ENCODE results near the gene NCR3LG1. TPM values are rescaled to one million over a fixed set of nuclear protein-coding genes. Genes with fewer than 3 reads are reported as not detected.

Gene NCR3LG1
- total and polyA plus RNA-seq, 9 of the 15 experiments (the other 6 are each of a cell fraction or from before 2014, with no cell fraction given) = 4.1 to 39.8 (median 25.1) TPM

DNA sequence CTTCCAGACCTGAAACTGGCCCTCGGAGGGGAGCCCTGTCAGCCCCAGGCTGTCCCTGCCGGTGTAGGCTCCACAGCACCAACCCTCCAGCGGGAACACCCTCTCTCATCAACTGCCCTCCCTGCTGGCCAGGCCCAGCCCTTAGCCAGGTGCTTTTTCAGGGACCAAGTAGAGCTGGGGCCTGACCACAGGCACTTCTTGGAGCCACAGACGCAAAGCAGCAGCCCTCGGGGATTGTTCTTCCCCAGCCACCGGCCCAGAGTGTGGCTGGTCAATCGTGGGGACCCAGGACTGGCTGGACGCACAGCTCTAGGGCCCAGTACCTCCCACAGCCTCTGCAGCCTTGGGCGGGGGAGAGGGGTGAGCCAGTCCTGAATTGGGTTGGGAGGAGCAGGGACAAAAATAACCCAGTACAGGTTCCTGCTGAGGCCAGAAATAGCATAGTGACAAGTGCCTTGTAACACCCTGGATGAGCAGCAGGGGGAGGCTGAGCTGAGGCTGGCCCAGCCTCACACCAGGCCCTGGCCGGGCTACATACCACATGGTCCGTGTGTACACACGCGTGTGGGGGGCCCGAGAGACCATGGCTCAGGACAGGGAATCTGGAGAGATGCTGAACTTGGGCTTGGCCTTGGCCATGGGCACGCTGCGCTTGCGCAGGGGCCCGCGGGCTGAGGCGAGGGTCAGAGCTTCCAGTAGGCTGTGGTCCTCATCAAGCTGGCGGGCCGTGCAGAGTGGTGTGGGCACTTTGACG, 34.9 kb downstream of the NCR3LG1 start (continued):
- peak; percentile 64; the same call in 1 of the 2 replicates for TF ChIP-seq TFAP4 (CRISPR knock-in tag; IDR thresholded peaks at IDR 0.05; ENCODE audit: borderline replicate concordance)
- no peak for TF ChIP-seq SMARCB1 (IDR thresholded peaks at IDR 0.05; ENCODE audit: insufficient read length, low read depth)
- TF ChIP-seq NR2C1 (IDR thresholded peaks at IDR 0.05) = no peak
- TF ChIP-seq NR2C1 (tag; IDR thresholded peaks at IDR 0.05) = no peak

DNA sequence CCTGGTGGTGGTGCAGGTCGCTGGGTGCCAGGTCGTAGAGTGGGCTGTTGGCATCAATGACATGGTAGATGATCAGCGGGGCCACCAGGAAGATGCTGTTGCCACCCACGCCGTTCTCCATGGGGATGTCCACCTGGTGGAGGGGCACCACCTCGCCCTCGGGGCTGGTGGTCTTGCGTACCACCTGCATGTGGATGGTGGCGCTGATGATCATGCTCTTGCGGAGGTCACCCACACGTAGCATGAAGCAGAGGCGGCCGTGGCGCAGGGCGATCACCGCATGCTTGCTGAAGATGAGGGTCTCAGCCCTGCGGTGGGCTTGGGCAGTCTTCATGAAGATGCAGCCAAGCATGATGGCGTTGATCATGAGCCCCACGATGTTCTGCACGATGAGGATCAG, 35.7 kb downstream of the NCR3LG1 start:
- Histone ChIP-seq H3K36me3 (ENCODE audit: control insufficient read depth, insufficient read depth, low read length) (no peaks in the 10 kb centered on the region), H3K4me1 (replicated peaks in 1 of 2; ENCODE audit: control insufficient read depth in 2 of 2, insufficient read depth in 2 of 2, low read length in 2 of 2) (peaks cover 2 to 36% of the 10 kb centered on the region in 2 experiments; a peak in 3 of 5 replicates), H3K27me3 (ENCODE audit: control insufficient read depth in 2 of 2, insufficient read depth in 2 of 2, low read length in 2 of 2) (peaks cover 0 to 4% of the 10 kb centered on the region in 2 experiments; a peak in 3 of 5 replicates), H3K4me2 (ENCODE audit: insufficient read depth, low read length) (no peak overlapping the region), H3K9me1 (ENCODE audit: control insufficient read depth, insufficient read depth, low read length) (peaks cover 5% of the 10 kb centered on the region), H3K4me3 (no peak overlapping the region), H3K79me2 (ENCODE audit: control insufficient read depth, insufficient read depth, low read length) (no peaks in the 10 kb centered on the region), H2AFZ (ENCODE audit: low read depth, low read length) (no peak overlapping the region), H3K9ac (ENCODE audit: insufficient read depth in 1 of 2, low read depth in 2 of 2, low read length in 2 of 2) (no peak overlapping the region), H4K20me1 (replicated peaks; ENCODE audit: control insufficient read depth, insufficient read depth, low read length) (peaks cover 11% of the 10 kb centered on the region), H3K9me3 (replicated peaks; ENCODE audit: control insufficient read depth, insufficient read depth, low read depth, low read length) (no peaks in the 10 kb centered on the region), H3K27ac (ENCODE audit: extremely low read depth, low read depth, low read length) (no peak overlapping the region)
- no TSS peak for BruUV-seq (replicated peaks)
- no peak for FAIRE-seq
- ATAC-seq = no peak
- intact Hi-C loops (cut with micrococcal nuclease) (loop anchor here (5.0 kb wide), 1 partner anchor 440 kb away; no protein-coding TSS in a partner anchor), in situ Hi-C loops (cut with MboI) (no loop called here)
- TF ChIP-seq, protein P1, sequence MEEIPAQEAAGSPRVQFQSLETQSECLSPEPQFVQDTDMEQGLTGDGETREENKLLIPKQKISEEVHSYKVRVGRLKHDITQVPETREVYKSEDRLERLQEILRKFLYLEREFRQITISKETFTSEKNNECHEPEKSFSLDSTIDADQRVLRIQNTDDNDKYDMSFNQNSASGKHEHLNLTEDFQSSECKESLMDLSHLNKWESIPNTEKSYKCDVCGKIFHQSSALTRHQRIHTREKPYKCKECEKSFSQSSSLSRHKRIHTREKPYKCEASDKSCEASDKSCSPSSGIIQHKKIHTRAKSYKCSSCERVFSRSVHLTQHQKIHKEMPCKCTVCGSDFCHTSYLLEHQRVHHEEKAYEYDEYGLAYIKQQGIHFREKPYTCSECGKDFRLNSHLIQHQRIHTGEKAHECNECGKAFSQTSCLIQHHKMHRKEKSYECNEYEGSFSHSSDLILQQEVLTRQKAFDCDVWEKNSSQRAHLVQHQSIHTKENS (CRISPR knock-in tag; IDR thresholded peaks at IDR 0.05) = no peak
- TF ChIP-seq ZC3H4 (CRISPR knock-in tag; IDR thresholded peaks at IDR 0.05; ENCODE audit: borderline replicate concordance) (0 out of 2 replicates have a peak, but pooled peaks have one; percentile 30), SREBF1 (IDR thresholded peaks at IDR 0.05; ENCODE audit: borderline replicate concordance, low read depth, low read length) (no peak), ZNF551 (CRISPR knock-in tag; IDR thresholded peaks at IDR 0.05) (no peak)
- ChIA-PET CTCF (ENCODE audit: low intra/inter-chr PET ratio) (interaction anchor here (0.6 to 1.9 kb wide), 3 partner anchors 117 to 141 kb away, joined by 3 to 12 read pairs (median 3); no protein-coding TSS in a partner anchor), POLR2A (no interaction called here)
- 86% methylated on average over 20 of the region's 20 CpGs for WGBS (ENCODE audit: insufficient coverage, low coverage, missing lambda C conversion rate)
- DNase-seq (ENCODE audit: extremely low read depth in 1 of 4, low spot score in 3 of 4) = no peak

Measured in K562 (cell line).